GM20000 (cell line): ENCODE results near the gene C10orf88.

ENCODE experiments used
- DNase-seq: peaks from one replicate; pipeline ENCODE4 v3.0.0; 2012; ENCODE audit warnings: low spot score
- TF ChIP-seq, protein P1 (sequence below): IDR thresholded peaks from 2 replicates; pipeline ENCODE4 v1.5.1; 2012; ENCODE audit warnings: mild to moderate bottlenecking, control low read depth; ENCODE audit errors: extremely low read depth, missing control alignments

The C10orf88 gene

DNA sequence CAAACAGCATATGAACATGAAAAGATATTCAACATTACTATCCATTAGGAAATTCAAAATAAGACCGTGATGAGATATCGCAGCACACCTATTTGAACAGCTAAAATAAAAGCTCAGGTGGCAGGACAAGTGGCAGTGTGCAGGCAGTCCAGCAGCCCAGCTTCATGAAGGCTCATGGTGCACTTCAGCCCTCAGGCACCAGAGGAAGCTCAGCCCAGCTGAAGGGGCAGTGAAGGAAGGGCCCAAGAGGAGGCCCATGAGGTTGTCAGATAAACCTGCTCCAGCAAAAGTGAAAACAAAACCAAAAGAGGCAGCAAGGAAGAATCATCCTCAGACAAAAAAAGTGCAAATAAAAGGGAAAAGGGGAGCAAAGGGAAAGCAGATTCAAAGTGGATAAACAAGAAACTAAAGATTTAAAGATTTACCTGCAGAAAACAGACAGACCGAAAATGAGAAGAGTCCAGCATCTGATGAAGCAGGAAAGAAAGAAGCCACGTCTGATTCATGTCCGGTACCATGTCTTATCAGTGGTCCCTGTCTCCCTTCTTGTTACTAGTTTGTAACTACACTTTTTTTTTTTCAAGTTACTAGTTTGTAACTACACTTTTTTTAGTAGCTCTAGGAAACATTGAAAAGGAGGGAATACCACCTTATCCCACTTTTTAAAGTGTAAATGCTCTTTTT, 59.6 kb downstream of the C10orf88 start:
- TF ChIP-seq, protein P1, sequence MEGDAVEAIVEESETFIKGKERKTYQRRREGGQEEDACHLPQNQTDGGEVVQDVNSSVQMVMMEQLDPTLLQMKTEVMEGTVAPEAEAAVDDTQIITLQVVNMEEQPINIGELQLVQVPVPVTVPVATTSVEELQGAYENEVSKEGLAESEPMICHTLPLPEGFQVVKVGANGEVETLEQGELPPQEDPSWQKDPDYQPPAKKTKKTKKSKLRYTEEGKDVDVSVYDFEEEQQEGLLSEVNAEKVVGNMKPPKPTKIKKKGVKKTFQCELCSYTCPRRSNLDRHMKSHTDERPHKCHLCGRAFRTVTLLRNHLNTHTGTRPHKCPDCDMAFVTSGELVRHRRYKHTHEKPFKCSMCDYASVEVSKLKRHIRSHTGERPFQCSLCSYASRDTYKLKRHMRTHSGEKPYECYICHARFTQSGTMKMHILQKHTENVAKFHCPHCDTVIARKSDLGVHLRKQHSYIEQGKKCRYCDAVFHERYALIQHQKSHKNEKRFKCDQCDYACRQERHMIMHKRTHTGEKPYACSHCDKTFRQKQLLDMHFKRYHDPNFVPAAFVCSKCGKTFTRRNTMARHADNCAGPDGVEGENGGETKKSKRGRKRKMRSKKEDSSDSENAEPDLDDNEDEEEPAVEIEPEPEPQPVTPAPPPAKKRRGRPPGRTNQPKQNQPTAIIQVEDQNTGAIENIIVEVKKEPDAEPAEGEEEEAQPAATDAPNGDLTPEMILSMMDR: no peak
- peak; percentile 22 for DNase-seq

DNA sequence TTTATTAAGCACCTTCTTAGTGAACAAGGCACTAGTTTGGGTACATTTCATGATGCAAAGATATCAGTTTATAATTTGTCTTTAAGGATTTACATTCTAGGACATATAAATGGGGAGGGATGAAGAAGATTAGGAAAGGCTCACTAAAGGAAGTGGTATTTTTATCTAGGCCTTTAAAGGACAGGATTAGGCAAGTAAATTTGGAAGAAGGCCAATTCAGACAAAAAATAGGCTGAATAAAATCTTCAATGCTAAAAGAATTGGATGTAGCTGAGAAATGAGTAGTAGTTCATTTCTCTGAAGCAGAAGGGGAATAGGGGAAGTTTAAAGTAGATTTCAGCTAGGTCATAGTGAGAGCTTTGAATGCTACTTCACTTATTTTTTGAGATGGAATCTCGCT, 69.9 kb downstream of the C10orf88 start:
- TF ChIP-seq, protein P1: no peak
- no peak for DNase-seq

- no peak for DNase-seq
- TF ChIP-seq, protein P1: no peak
These were observed 71.3 kb downstream of the C10orf88 start for GRCh38 chr10:122882766-122883165.
